WI38 (cell line): ENCODE measurements around the gene POM121L12.

Experiments
- H3K4me3 ChIP-seq: 2 replicates; pipeline ENCODE4 v1.5.1; 2011; ENCODE audit warnings: low read depth, mild to moderate bottlenecking, control low read depth, low read length
- CTCF ChIP-seq: IDR thresholded peaks from 2 replicates; pipeline ENCODE4 v1.5.1; 2012; ENCODE audit warnings: low read depth, mild to moderate bottlenecking, control low read depth, low read length

POM121L12 gene

GRCh38 chr7:53060066-53060465 lies 24.6 kb downstream of the POM121L12 start:
- no peak overlapping the region for H3K4me3 ChIP-seq
- TF ChIP-seq CTCF, result no peak

GRCh38 chr7:53062796-53063195 lies 27.4 kb downstream of the POM121L12 start:
- H3K4me3 ChIP-seq, result no peak overlapping the region
- TF ChIP-seq CTCF, result no peak

GRCh38 chr7:53068673-53069072 lies 33.2 kb downstream of the POM121L12 start:
- TF ChIP-seq CTCF, result no peak
- H3K4me3 ChIP-seq, result no peak overlapping the region

- no peak overlapping the region for H3K4me3 ChIP-seq
- TF ChIP-seq CTCF, result no peak
Measured at GRCh38 chr7:53070883-53071282, 35.5 kb downstream of the POM121L12 start.
